Erythroblast (primary cell): ENCODE data around the gene TMEM116.

ENCODE experiments used
- GATA1 ChIP-seq: IDR thresholded peaks from 2 replicates; pipeline ENCODE4 v1.6.1; 2011; ENCODE audit warnings: low read depth, mild to moderate bottlenecking, control low read depth, low read length, moderate library complexity
- POLR2A ChIP-seq: IDR thresholded peaks from 2 replicates; pipeline ENCODE4 v1.6.1; 2011; ENCODE audit warnings: mild to moderate bottlenecking, low read length

GRCh38 chr12:111927346-111927745 is 85.6 kb downstream of the TMEM116 start:
- TF ChIP-seq POLR2A (no peak), GATA1 (no peak)
